Aorta (tissue), 5 donors: ENCODE data around the gene NDUFAF2. TPM values are rescaled to one million over a fixed set of nuclear protein-coding genes. Genes with fewer than 3 reads are reported as not detected.

Source experiments
- ATAC-seq: fragments of 200-7000 bp; cut with Tn5 transposase; one replicate; pipeline ENCODE4 v1.9.1; 2022; ENCODE audit warnings: moderate library complexity; ENCODE audit not compliant: low FRiP score
- DNase-seq, 2 donors: peaks; one replicate each; pipeline ENCODE4 v3.0.0-alpha.2; 2020
- H3K27ac ChIP-seq, 2 donors: one replicate each; pipeline ENCODE4 v1.5.1; 2013; ENCODE audit warnings: low read length in 2 of 2, mild to moderate bottlenecking in 2 of 2, moderate library complexity in 2 of 2, control low read depth in 1 of 2, inconsistent platforms in 1 of 2, low read depth in 1 of 2
- H3K27me3 ChIP-seq, 2 donors: one replicate each; pipeline ENCODE4 v1.6.1; 2013; ENCODE audit warnings: control low read depth in 1 of 2, low read length in 1 of 2, mild to moderate bottlenecking in 1 of 2, moderate library complexity in 1 of 2; ENCODE audit not compliant: insufficient read depth in 2 of 2, control insufficient read depth in 1 of 2
- H3K36me3 ChIP-seq, 2 donors: one replicate each; pipeline ENCODE4 v1.6.1; 2013; ENCODE audit warnings: control low read depth in 1 of 2, low read length in 1 of 2, mild to moderate bottlenecking in 1 of 2; ENCODE audit not compliant: insufficient read depth in 2 of 2, control insufficient read depth in 1 of 2
- H3K4me1 ChIP-seq, 2 donors: one replicate each; pipeline ENCODE4 v1.6.1; 2013; ENCODE audit warnings: low read length in 2 of 2, control low read depth in 1 of 2, mild to moderate bottlenecking in 1 of 2, moderate library complexity in 1 of 2; ENCODE audit not compliant: insufficient read depth in 2 of 2, control insufficient read depth in 1 of 2
- H3K4me3 ChIP-seq, 2 donors: one replicate each; pipeline ENCODE4 v1.5.1; 2013; ENCODE audit warnings: low read length in 2 of 2, control low read depth in 1 of 2, mild to moderate bottlenecking in 1 of 2
- H3K9me3 ChIP-seq: one replicate; pipeline ENCODE4 v1.6.1; 2013; ENCODE audit warnings: mild to moderate bottlenecking, low read length; ENCODE audit not compliant: control insufficient read depth
- WGBS, 2 donors: extraction: QIAGEN DNeasy Blood & Tissue Kit; methylation state at CpG; one replicate each; pipeline ENCODE4 v1.1.7; 2013; 5-methylcytosine and 5-hydroxymethylcytosine counted together
- intact Hi-C, 2 donors: fragments of 100-400 bp; cut with DNase I; formaldehyde crosslinking; loops; one replicate each; pipeline versions ENCODE4 v1.14.2 to v1.15.0; 2022
- polyA plus RNA-seq, 2 donors: library from polyadenylated mRNA; stranded (reverse); fragments of 200-250 nt; gene quantifications; one replicate each; pipeline ENCODE4 v1.2.3, GENCODE V29; 2013
- total RNA-seq, 2 donors: library from RNA; stranded (reverse); fragmentation: NEBNext Ultra II Directional; extraction: Animal tissue kit (Norgen Biotek cat#: 25700); gene quantifications; one replicate each; pipeline ENCODE4 v1.2.1, GENCODE V29; 2021
- donor health status: healthy with polysubstance abuse.
- donor health status: Bipolar disorder and iron deficiency.
- donor health status: DM: no; HTN: no; CAD: no.
- donor health status: DM: no; HTN: no; CAD: no.
- donor health status: DM: yes; HTN: yes; CAD: no.

Gene NDUFAF2
- total and polyA plus RNA-seq, 4 donors, result 26.1 to 96.5 (median 48.1) TPM

- Histone ChIP-seq H3K27me3 (no peaks in the 10 kb centered on the region), H3K36me3 (no peaks in the 10 kb centered on the region), H3K4me3 (no peak overlapping the region), H3K27ac (no peak overlapping the region), H3K4me1 (peaks cover 0 to 2% of the 10 kb centered on the region in 2 donors), H3K9me3 (no peaks in the 10 kb centered on the region)
- intact Hi-C loops, result no loop called here
- WGBS, 2 donors, result 97 to 98% methylated on average over 1 of the region's 1 CpG
- ATAC-seq (no peak), DNase-seq (no peak)
Observed at GRCh38 chr5:61171479-61171878, 226.5 kb downstream of the NDUFAF2 start.

GRCh38 chr5:61176631-61177030 is 231.6 kb downstream of the NDUFAF2 start:
- ATAC-seq (no peak), DNase-seq (no peak)
- H3K27me3 ChIP-seq, result no peaks in the 10 kb centered on the region

GRCh38 chr5:61177070-61177469 is 232.1 kb downstream of the NDUFAF2 start:
- H3K27me3 ChIP-seq, result no peaks in the 10 kb centered on the region
- no peaks in the 10 kb centered on the region for H3K36me3 ChIP-seq
- H3K4me3 ChIP-seq, result no peak overlapping the region
- WGBS, 2 donors, result 97 to 98% methylated on average over 3 of the region's 3 CpGs
- no peaks in the 10 kb centered on the region for H3K9me3 ChIP-seq
- no peaks in the 10 kb centered on the region for H3K4me1 ChIP-seq
- DNase-seq (no peak), ATAC-seq (no peak)
- H3K27ac ChIP-seq, result no peak overlapping the region
- intact Hi-C loops, result no loop called here

More at GRCh38 chr5:61176631-61177030, 231.6 kb downstream of the NDUFAF2 start:
- H3K4me1 ChIP-seq, result no peaks in the 10 kb centered on the region
- H3K4me3 ChIP-seq, result no peak overlapping the region
- no peaks in the 10 kb centered on the region for H3K9me3 ChIP-seq
- no peaks in the 10 kb centered on the region for H3K36me3 ChIP-seq
- H3K27ac ChIP-seq, result no peak overlapping the region
- intact Hi-C loops, result no loop called here
- 75 to 77% methylated on average over 3 of the region's 3 CpGs for WGBS, 2 donors

GRCh38 chr5:61177716-61178115 is 232.7 kb downstream of the NDUFAF2 start:
- no peak overlapping the region for H3K27ac ChIP-seq
- no peaks in the 10 kb centered on the region for H3K27me3 ChIP-seq
- ATAC-seq (no peak), DNase-seq (no peak)
- H3K4me3 ChIP-seq, result no peak overlapping the region
- 87 to 89% methylated on average over 7 of the region's 7 CpGs for WGBS, 2 donors
- no peaks in the 10 kb centered on the region for H3K4me1 ChIP-seq
- intact Hi-C loops, result no loop called here
- no peaks in the 10 kb centered on the region for H3K36me3 ChIP-seq
- no peaks in the 10 kb centered on the region for H3K9me3 ChIP-seq

GRCh38 chr5:61178702-61179101 is 233.7 kb downstream of the NDUFAF2 start:
- intact Hi-C loops, result no loop called here
- H3K4me1 ChIP-seq, result no peaks in the 10 kb centered on the region
- 90 to 92% methylated on average over 4 of the region's 4 CpGs for WGBS, 2 donors

GRCh38 chr5:61180886-61181285 is 235.9 kb downstream of the NDUFAF2 start:
- Histone ChIP-seq H3K27me3 (no peaks in the 10 kb centered on the region), H3K9me3 (no peaks in the 10 kb centered on the region), H3K27ac (no peak overlapping the region), H3K36me3 (no peaks in the 10 kb centered on the region), H3K4me1 (no peaks in the 10 kb centered on the region), H3K4me3 (no peak overlapping the region)
- ATAC-seq (no peak), DNase-seq (no peak)
- 64 to 65% methylated on average over 2 of the region's 2 CpGs for WGBS, 2 donors
- intact Hi-C loops, result no loop called here

More at GRCh38 chr5:61178702-61179101, 233.7 kb downstream of the NDUFAF2 start:
- no peaks in the 10 kb centered on the region for H3K36me3 ChIP-seq
- no peaks in the 10 kb centered on the region for H3K27me3 ChIP-seq
- no peak for ATAC-seq
- H3K9me3 ChIP-seq, result no peaks in the 10 kb centered on the region
- H3K4me3 ChIP-seq, result no peak overlapping the region
- H3K27ac ChIP-seq, result no peak overlapping the region
- DNase-seq, result no peak

- intact Hi-C loops, result no loop called here
- H3K27ac ChIP-seq, result no peak overlapping the region
- DNase-seq (no peak), ATAC-seq (no peak)
- 93% methylated on average over 2 of the region's 2 CpGs for WGBS, 2 donors
- no peaks in the 10 kb centered on the region for H3K9me3 ChIP-seq
- H3K4me1 ChIP-seq, result no peaks in the 10 kb centered on the region
- H3K36me3 ChIP-seq, result no peaks in the 10 kb centered on the region
- no peak overlapping the region for H3K4me3 ChIP-seq
- no peaks in the 10 kb centered on the region for H3K27me3 ChIP-seq
Observed at GRCh38 chr5:61182449-61182848, 237.4 kb downstream of the NDUFAF2 start.

- ATAC-seq (no peak), DNase-seq (no peak)
- Histone ChIP-seq H3K9me3 (no peaks in the 10 kb centered on the region), H3K27ac (no peak overlapping the region), H3K4me3 (no peak overlapping the region), H3K4me1 (no peaks in the 10 kb centered on the region), H3K36me3 (no peaks in the 10 kb centered on the region), H3K27me3 (no peaks in the 10 kb centered on the region)
- intact Hi-C loops, result no loop called here
- WGBS, 2 donors, result 97 to 99% methylated on average over 1 of the region's 1 CpG
Observed at GRCh38 chr5:61183538-61183937, 238.5 kb downstream of the NDUFAF2 start.

GRCh38 chr5:61184708-61185107 is 239.7 kb downstream of the NDUFAF2 start:
- Histone ChIP-seq H3K4me1 (no peaks in the 10 kb centered on the region), H3K9me3 (no peaks in the 10 kb centered on the region), H3K27ac (no peak overlapping the region), H3K27me3 (no peaks in the 10 kb centered on the region), H3K36me3 (no peaks in the 10 kb centered on the region), H3K4me3 (no peak overlapping the region)
- WGBS, 2 donors, result 97% methylated on average over 2 of the region's 2 CpGs
- intact Hi-C loops, result no loop called here
- no peak for ATAC-seq
- no peak for DNase-seq
